Liver (tissue), 9 donors: ENCODE results near the gene GPN1. TPM values are rescaled to one million over a fixed set of nuclear protein-coding genes. Genes with fewer than 3 reads are reported as not detected.

ENCODE experiments used
- DNase-seq: peaks from one replicate; pipeline ENCODE4 v3.0.0-alpha.2; 2017; ENCODE audit warnings: low spot score
- H3K27ac ChIP-seq, 2 donors: one replicate each; pipeline ENCODE4 v1.7.0; 2013; ENCODE audit warnings: inconsistent platforms in 2 of 2, low read length in 2 of 2, control low read depth in 1 of 2, low read depth in 1 of 2, mild to moderate bottlenecking in 1 of 2
- H3K27me3 ChIP-seq, 4 donors: one replicate each; pipeline versions ENCODE4 v1.6.1 to v1.7.0; 2013; ENCODE audit warnings: low read length in 3 of 4, inconsistent platforms in 1 of 4, mild to moderate bottlenecking in 1 of 4, moderate library complexity in 1 of 4; ENCODE audit not compliant: control insufficient read depth in 4 of 4, insufficient read depth in 4 of 4
- H3K36me3 ChIP-seq, 4 donors: one replicate each; pipeline versions ENCODE4 v1.6.1 to v1.7.0; 2013; ENCODE audit warnings: low read length in 3 of 4, mild to moderate bottlenecking in 3 of 4, low read depth in 1 of 4, moderate library complexity in 1 of 4; ENCODE audit not compliant: control insufficient read depth in 4 of 4, insufficient read depth in 3 of 4
- H3K4me1 ChIP-seq, 4 donors: one replicate each; pipeline versions ENCODE4 v1.6.1 to v1.7.0; 2013; ENCODE audit warnings: low read length in 3 of 4, mild to moderate bottlenecking in 3 of 4, moderate library complexity in 1 of 4; ENCODE audit not compliant: control insufficient read depth in 4 of 4, insufficient read depth in 4 of 4
- H3K4me3 ChIP-seq, 3 donors: one replicate each; pipeline versions ENCODE4 v1.6.1 to v1.7.0; 2013; ENCODE audit warnings: low read length in 3 of 3, control low read depth in 1 of 3, low read depth in 1 of 3, mild to moderate bottlenecking in 1 of 3
- H3K9ac ChIP-seq, 2 donors: one replicate each; pipeline ENCODE4 v1.7.0; 2013; ENCODE audit warnings: low read length in 2 of 2, mild to moderate bottlenecking in 2 of 2, moderate library complexity in 2 of 2, control low read depth in 1 of 2, low read depth in 1 of 2
- H3K9me3 ChIP-seq, 4 donors: one replicate each; pipeline versions ENCODE4 v1.6.1 to v1.7.0; 2013; ENCODE audit warnings: low read length in 3 of 4; ENCODE audit not compliant: control insufficient read depth in 4 of 4
- EGR1 ChIP-seq, 2 donors: IDR thresholded peaks; 2 replicates each; pipeline ENCODE4 v1.6.1; 2016 to 2018; ENCODE audit warnings: antibody characterized with exemption in 2 of 2, low read depth in 2 of 2
- FOXA1 ChIP-seq: IDR thresholded peaks from 2 replicates; pipeline ENCODE4 v1.6.1; 2016; ENCODE audit warnings: antibody characterized with exemption
- FOXA2 ChIP-seq: IDR thresholded peaks from 2 replicates; pipeline ENCODE4 v1.6.1; 2016; ENCODE audit warnings: antibody characterized with exemption
- HNF4A ChIP-seq, 2 donors: conservative IDR thresholded peaks; 2 replicates each; pipeline ENCODE4 v1.6.1; 2016; ENCODE audit warnings: antibody characterized with exemption in 2 of 2, mild to moderate bottlenecking in 2 of 2
- HNF4G ChIP-seq: IDR thresholded peaks from 2 replicates; pipeline ENCODE4 v1.6.1; 2016; ENCODE audit warnings: antibody characterized with exemption
- JUND ChIP-seq, 2 donors: IDR thresholded peaks; 2 replicates each; pipeline ENCODE4 v1.6.1; 2016; ENCODE audit warnings: antibody characterized with exemption in 2 of 2
- NR2F2 ChIP-seq: IDR thresholded peaks from 2 replicates; pipeline ENCODE4 v1.6.1; 2016; ENCODE audit warnings: antibody characterized with exemption
- RAD21 ChIP-seq, 2 donors: IDR thresholded peaks; 2 replicates each; pipeline ENCODE4 v1.6.1; 2016; ENCODE audit warnings: antibody characterized with exemption in 2 of 2, mild to moderate bottlenecking in 2 of 2
- RXRA ChIP-seq, 2 donors: IDR thresholded peaks; 2 replicates each; pipeline ENCODE4 v1.6.1; 2017 to 2018; ENCODE audit warnings: antibody characterized with exemption in 2 of 2, mild to moderate bottlenecking in 1 of 2
- SP1 ChIP-seq: IDR thresholded peaks from 2 replicates; pipeline ENCODE4 v1.6.1; 2018; ENCODE audit warnings: antibody characterized with exemption, mild to moderate bottlenecking
- WGBS: extraction: QIAGEN DNeasy Blood & Tissue Kit; methylation state at CpG from one replicate; pipeline ENCODE4 v1.1.7; 2013; 5-methylcytosine and 5-hydroxymethylcytosine counted together
- polyA plus RNA-seq, 2 donors: library from polyadenylated mRNA; stranded (reverse) in 1 of 2; unstranded in 1 of 2; fragments of 200-250 nt in 1 of 2; fragments of >200 nt in 1 of 2; fragmentation: Nextera tagmentation in 1 of 2; extraction: Ambion mirVana in 1 of 2; gene quantifications; one replicate each; pipeline versions ENCODE4 v1.2.1 to v1.2.3, GENCODE V29; 2013 to 2015
- total RNA-seq, 2 donors: library from RNA; depleted of rRNA; stranded (reverse); fragments of >200 nt; gene quantifications; one replicate each; pipeline ENCODE4 v1.2.3, GENCODE V29; 2014
- TF ChIP-seq, protein P1 (sequence below): IDR thresholded peaks from 2 replicates; pipeline ENCODE4 v1.6.1; 2016; ENCODE audit warnings: antibody characterized with exemption, mild to moderate bottlenecking
- TF ChIP-seq, protein P2 (sequence below): IDR thresholded peaks from 2 replicates; pipeline ENCODE4 v1.6.1; 2016; ENCODE audit warnings: antibody characterized with exemption
- TF ChIP-seq, protein P3 (sequence below): fragments of 150-350 bp; IDR thresholded peaks from 2 replicates; pipeline ENCODE4 v1.5.1; 2017; ENCODE audit warnings: improper control_type of control experiment, low read depth, low read length; ENCODE audit not compliant: missing input control
- donor health status: healthy.
- donor health status: healthy.
- donor health status: healthy.
- donor health status: healthy.
- donor health status: healthy.

The GPN1 gene
- total and polyA plus RNA-seq, 4 donors, result 10.7 to 17.2 (median 12.4) TPM

DNA sequence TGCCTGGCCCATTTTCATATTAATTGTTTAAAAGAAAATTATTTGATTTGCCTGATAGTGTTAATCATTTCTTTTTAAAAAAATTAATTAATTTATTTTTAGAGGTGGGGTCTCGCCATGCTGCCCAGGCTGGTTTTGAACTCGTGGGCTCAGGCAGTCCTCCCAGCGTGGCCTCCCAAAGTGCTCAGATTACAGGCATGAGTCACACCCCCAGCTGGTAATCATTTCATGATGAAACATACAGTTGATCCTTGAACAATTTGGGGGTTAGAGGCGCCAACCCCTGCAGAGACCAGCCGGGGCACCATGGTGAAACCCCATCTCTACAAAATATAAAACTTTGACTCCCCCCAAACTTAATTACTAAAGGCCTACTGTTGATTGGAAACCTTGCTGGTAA, 7.9 kb downstream of the GPN1 start:
- Histone ChIP-seq H3K27ac (no peak overlapping the region), H3K9me3 (no peaks in the 10 kb centered on the region), H3K36me3 (peaks cover 12 to 76% (median 64%) of the 10 kb centered on the region in 4 donors), H3K9ac (no peak overlapping the region), H3K27me3 (no peaks in the 10 kb centered on the region), H3K4me3 (no peak overlapping the region), H3K4me1 (no peaks in the 10 kb centered on the region)
- WGBS, result 97% methylated on average over 5 of the region's 5 CpGs
- DNase-seq, result no peak
- TF ChIP-seq JUND (IDR thresholded peaks at IDR 0.05) (no peak), EGR1 (IDR thresholded peaks at IDR 0.05; ENCODE audit: low read depth in 2 of 2) (no peak)
- TF ChIP-seq, protein P1, sequence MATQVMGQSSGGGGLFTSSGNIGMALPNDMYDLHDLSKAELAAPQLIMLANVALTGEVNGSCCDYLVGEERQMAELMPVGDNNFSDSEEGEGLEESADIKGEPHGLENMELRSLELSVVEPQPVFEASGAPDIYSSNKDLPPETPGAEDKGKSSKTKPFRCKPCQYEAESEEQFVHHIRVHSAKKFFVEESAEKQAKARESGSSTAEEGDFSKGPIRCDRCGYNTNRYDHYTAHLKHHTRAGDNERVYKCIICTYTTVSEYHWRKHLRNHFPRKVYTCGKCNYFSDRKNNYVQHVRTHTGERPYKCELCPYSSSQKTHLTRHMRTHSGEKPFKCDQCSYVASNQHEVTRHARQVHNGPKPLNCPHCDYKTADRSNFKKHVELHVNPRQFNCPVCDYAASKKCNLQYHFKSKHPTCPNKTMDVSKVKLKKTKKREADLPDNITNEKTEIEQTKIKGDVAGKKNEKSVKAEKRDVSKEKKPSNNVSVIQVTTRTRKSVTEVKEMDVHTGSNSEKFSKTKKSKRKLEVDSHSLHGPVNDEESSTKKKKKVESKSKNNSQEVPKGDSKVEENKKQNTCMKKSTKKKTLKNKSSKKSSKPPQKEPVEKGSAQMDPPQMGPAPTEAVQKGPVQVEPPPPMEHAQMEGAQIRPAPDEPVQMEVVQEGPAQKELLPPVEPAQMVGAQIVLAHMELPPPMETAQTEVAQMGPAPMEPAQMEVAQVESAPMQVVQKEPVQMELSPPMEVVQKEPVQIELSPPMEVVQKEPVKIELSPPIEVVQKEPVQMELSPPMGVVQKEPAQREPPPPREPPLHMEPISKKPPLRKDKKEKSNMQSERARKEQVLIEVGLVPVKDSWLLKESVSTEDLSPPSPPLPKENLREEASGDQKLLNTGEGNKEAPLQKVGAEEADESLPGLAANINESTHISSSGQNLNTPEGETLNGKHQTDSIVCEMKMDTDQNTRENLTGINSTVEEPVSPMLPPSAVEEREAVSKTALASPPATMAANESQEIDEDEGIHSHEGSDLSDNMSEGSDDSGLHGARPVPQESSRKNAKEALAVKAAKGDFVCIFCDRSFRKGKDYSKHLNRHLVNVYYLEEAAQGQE, result no peak

DNA sequence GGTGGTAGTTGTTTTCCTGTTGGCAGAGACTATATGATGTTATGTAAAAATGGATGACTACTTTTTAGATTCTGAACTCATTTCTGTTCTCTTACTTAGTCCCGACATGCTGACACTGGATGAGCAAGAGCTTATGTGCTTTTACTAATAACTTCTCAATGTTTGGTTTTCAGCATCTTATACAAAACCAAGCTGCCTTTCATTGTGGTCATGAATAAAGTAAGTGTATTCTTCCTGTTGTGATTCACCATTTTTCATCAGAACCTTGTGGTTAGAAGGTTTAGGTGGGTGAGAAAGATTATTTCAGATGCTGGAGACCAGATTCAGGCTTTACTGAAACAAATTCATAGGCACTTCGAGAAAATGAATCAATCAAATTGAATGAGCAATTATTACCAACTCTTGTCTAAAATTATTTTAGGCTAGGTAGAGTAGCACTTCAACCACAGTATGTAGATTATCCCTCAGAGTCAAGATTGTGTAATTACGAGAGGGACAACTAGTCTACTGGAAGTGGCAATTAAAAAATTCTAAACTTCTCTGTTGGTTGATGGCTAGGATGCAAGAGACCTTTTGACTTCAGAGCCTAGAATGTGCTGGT, 9.3 kb downstream of the GPN1 start:
- 92% methylated on average over 3 of the region's 3 CpGs for WGBS
- H3K4me3 ChIP-seq, result no peak overlapping the region
- DNase-seq, result no peak
- H3K27ac ChIP-seq, result no peak overlapping the region
- TF ChIP-seq, protein P2, sequence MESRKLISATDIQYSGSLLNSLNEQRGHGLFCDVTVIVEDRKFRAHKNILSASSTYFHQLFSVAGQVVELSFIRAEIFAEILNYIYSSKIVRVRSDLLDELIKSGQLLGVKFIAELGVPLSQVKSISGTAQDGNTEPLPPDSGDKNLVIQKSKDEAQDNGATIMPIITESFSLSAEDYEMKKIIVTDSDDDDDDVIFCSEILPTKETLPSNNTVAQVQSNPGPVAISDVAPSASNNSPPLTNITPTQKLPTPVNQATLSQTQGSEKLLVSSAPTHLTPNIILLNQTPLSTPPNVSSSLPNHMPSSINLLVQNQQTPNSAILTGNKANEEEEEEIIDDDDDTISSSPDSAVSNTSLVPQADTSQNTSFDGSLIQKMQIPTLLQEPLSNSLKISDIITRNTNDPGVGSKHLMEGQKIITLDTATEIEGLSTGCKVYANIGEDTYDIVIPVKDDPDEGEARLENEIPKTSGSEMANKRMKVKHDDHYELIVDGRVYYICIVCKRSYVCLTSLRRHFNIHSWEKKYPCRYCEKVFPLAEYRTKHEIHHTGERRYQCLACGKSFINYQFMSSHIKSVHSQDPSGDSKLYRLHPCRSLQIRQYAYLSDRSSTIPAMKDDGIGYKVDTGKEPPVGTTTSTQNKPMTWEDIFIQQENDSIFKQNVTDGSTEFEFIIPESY, result no peak
- no peak for TF ChIP-seq FOXA1
- TF ChIP-seq, protein P3, sequence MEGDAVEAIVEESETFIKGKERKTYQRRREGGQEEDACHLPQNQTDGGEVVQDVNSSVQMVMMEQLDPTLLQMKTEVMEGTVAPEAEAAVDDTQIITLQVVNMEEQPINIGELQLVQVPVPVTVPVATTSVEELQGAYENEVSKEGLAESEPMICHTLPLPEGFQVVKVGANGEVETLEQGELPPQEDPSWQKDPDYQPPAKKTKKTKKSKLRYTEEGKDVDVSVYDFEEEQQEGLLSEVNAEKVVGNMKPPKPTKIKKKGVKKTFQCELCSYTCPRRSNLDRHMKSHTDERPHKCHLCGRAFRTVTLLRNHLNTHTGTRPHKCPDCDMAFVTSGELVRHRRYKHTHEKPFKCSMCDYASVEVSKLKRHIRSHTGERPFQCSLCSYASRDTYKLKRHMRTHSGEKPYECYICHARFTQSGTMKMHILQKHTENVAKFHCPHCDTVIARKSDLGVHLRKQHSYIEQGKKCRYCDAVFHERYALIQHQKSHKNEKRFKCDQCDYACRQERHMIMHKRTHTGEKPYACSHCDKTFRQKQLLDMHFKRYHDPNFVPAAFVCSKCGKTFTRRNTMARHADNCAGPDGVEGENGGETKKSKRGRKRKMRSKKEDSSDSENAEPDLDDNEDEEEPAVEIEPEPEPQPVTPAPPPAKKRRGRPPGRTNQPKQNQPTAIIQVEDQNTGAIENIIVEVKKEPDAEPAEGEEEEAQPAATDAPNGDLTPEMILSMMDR, result no peak
- no peak for TF ChIP-seq HNF4G
- TF ChIP-seq NR2F2, result no peak
- no peaks in the 10 kb centered on the region for H3K4me1 ChIP-seq
- H3K9ac ChIP-seq, result no peak overlapping the region
- H3K27me3 ChIP-seq, result no peaks in the 10 kb centered on the region
- H3K36me3 ChIP-seq, result peaks cover 13 to 73% (median 60%) of the 10 kb centered on the region in 4 donors
- H3K9me3 ChIP-seq, result no peaks in the 10 kb centered on the region

DNA sequence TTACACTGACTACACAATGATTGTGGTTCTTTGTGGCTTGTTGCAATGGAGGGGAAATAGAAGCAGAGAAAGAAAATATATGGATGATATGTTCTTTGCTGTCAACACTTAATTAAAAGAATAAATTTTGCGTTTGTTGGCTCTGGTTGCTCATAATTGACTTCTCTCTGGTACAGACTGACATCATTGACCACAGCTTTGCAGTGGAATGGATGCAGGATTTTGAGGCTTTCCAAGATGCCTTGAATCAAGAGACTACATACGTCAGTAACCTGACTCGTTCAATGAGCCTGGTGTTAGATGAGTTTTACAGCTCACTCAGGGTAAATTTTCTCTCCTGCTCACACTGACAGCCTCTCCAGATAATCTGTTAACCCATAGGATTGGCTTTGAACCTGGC, 9.9 kb downstream of the GPN1 start:
- Histone ChIP-seq H3K4me1 (no peaks in the 10 kb centered on the region), H3K27me3 (no peaks in the 10 kb centered on the region), H3K9ac (no peak overlapping the region), H3K36me3 (peaks cover 12 to 73% (median 61%) of the 10 kb centered on the region in 4 donors), H3K27ac (no peak overlapping the region), H3K4me3 (no peak overlapping the region), H3K9me3 (no peaks in the 10 kb centered on the region)
- no peak for DNase-seq
- 73% methylated on average over 3 of the region's 3 CpGs for WGBS
- TF ChIP-seq EGR1 (IDR thresholded peaks at IDR 0.05; ENCODE audit: low read depth in 2 of 2), result no peak
- no peak for TF ChIP-seq FOXA2
- TF ChIP-seq HNF4A (conservative IDR thresholded peaks at IDR 0.05), result no peak
- TF ChIP-seq FOXA1, result no peak
- TF ChIP-seq, protein P2, result no peak
- no peak for TF ChIP-seq RAD21 (IDR thresholded peaks at IDR 0.05)
- TF ChIP-seq SP1, result no peak
- TF ChIP-seq, protein P3, result no peak
- no peak for TF ChIP-seq RXRA (IDR thresholded peaks at IDR 0.05)
- no peak for TF ChIP-seq JUND (IDR thresholded peaks at IDR 0.05)
- TF ChIP-seq HNF4G, result no peak
